ENCODE measurements around the gene C19orf47. TPM values are rescaled to one million over a fixed set of nuclear protein-coding genes. Genes with fewer than 3 reads are reported as not detected.
A peak's percentile ranks its signal among the peaks of the same experiment; 100 is the strongest.

Gene C19orf47
- total and polyA plus RNA-seq, 7 experiments from 2014 or later: 9.1 to 20.3 (median 13.6) TPM

DNA sequence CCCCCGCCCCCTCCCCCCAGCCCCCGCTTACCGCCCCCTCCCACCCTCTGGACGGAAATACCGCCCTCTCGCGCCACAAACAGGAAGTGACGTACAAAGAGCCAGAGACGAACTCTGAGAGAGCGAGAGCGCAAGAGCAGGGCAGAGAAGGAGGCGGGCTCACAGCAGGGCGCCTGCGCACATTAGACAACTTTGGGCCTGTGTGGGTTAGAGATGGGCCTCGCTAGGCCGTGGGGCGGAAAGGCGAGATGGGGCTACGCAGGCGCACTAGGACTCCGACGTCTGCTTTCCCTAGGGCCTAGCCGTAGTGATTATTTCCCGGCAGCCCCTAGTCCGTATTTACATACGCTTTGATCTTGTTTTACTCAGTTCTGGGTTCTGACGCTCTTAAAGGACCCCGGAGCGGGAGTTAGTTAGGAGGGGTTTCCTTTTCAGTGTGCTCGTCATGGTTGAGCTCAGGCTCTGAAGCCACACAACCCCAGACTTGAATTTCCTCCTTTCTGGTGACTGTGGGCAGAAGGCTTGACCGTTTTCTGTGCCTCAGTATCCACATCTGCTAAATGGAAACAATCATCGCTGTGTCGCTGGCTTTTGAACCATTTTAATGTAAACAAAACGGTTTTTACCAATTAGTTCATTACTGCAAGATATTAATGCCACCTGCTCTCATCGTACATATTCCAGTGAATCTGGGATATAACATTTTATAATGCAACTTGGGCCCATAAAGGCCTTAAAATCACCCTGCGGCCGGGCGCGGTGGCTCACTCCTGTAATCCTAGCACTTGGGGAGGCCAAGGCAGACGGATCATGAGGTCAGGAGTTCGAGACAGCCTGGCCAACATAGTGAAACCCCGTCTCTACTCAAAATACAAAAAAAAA, 62.6 kb downstream of the C19orf47 start:
- peak overlapping the region; percentile 97 for H3K27ac ChIP-seq (ENCODE audit: low read depth, low read length)
- peak overlapping the region; percentile 81 for H3K4me3 ChIP-seq (ENCODE audit: low read length)
- Mint-ChIP-seq H3K4me3 (peak overlapping the region; percentile 84 to 97 (median 92)), H3K27ac (peak overlapping the region; percentile 96 to 100 (median 99)), H3K9me3 (peaks cover 0 to 3% (median 0%) of the 10 kb centered on the region in 11 donors), H3K4me1 (peaks cover 24 to 59% (median 49%) of the 10 kb centered on the region in 7 donors), H3K27me3 (peaks cover 0 to 2% (median 0%) of the 10 kb centered on the region in 5 donors), H3K36me3 (peaks cover 0 to 1% (median 0%) of the 10 kb centered on the region in 5 donors)
- no peaks in the 10 kb centered on the region for H3K27me3 ChIP-seq (ENCODE audit: control insufficient read depth in 2 of 2, insufficient read depth in 2 of 2, low read length in 2 of 2)
- CTCF ChIA-PET: no interaction called here
- intact Hi-C loops (cut with micrococcal nuclease): loop anchor here (1.0 to 10.0 kb wide), 18 partner anchors 11 to 1433 kb away; partner anchors contain the start of genes C19orf47 (in 2 of the 2), MAP3K10 (in 2 of the 2), PLD3 (in 2 of the 2) and BLVRB (in 1 of the 2)
- peak; percentile 89 for ATAC-seq
- H3K9me3 ChIP-seq (ENCODE audit: control insufficient read depth in 2 of 3, low read length in 3 of 3): no peaks in the 10 kb centered on the region
- H3K36me3 ChIP-seq (ENCODE audit: control insufficient read depth in 2 of 3, insufficient read depth in 3 of 3, low read length in 3 of 3): peaks cover 0 to 9% (median 0%) of the 10 kb centered on the region in 3 experiments
- peak; percentile 84 to 100 (median 99) for DNase-seq
- POLR2A ChIA-PET: no interaction called here
- H3K4me1 ChIP-seq (ENCODE audit: control insufficient read depth in 2 of 2, insufficient read depth in 2 of 2, low read length in 2 of 2): peaks cover 13 to 38% of the 10 kb centered on the region in 2 donors

GRCh38 chr19:40284501-40285352, 63.5 kb downstream of the C19orf47 start, which contains the start of gene AKT2:
TSS of gene AKT2 (minus strand) at chr19:40285345. CDS start at chr19:40265267, 20,078 bp downstream.
- DNase-seq: peak; percentile 66 to 95 (median 80)
- Histone ChIP-seq H3K27ac (ENCODE audit: low read depth, low read length) (peak within 1 kb of the TSS; percentile 97), H3K27me3 (ENCODE audit: control insufficient read depth in 2 of 2, insufficient read depth in 2 of 2, low read length in 2 of 2) (no peaks in the 10 kb centered on the region), H3K4me3 (ENCODE audit: low read length) (peak within 1 kb of the TSS; percentile 84), H3K4me1 (ENCODE audit: control insufficient read depth in 2 of 2, insufficient read depth in 2 of 2, low read length in 2 of 2) (peaks cover 20 to 46% of the 10 kb centered on the region in 2 donors), H3K9me3 (ENCODE audit: control insufficient read depth in 2 of 3, low read length in 3 of 3) (no peaks in the 10 kb centered on the region), H3K36me3 (ENCODE audit: control insufficient read depth in 2 of 3, insufficient read depth in 3 of 3, low read length in 3 of 3) (peaks cover 0 to 9% (median 0%) of the 10 kb centered on the region in 3 experiments)
- peak; percentile 64 for ATAC-seq
- intact Hi-C loops (cut with micrococcal nuclease): loop anchor here (1.0 to 10.0 kb wide), 18 partner anchors 10 to 1432 kb away; partner anchors contain the start of genes C19orf47 (in 2 of the 2), MAP3K10 (in 2 of the 2), PLD3 (in 2 of the 2) and BLVRB (in 1 of the 2)
- H3K4me3 Mint-ChIP-seq: peak within 1 kb of the TSS; percentile 87 to 99 (median 94)
- H3K27ac Mint-ChIP-seq: peak within 1 kb of the TSS; percentile 96 to 100 (median 99)
- H3K9me3 Mint-ChIP-seq: peaks cover 0 to 3% (median 0%) of the 10 kb centered on the region in 11 donors
- H3K27me3 Mint-ChIP-seq: peaks cover 0 to 2% (median 0%) of the 10 kb centered on the region in 5 donors
- peaks cover 33 to 68% (median 58%) of the 10 kb centered on the region in 7 donors for H3K4me1 Mint-ChIP-seq
- CTCF ChIA-PET: no interaction called here
- H3K36me3 Mint-ChIP-seq: peaks cover 0 to 4% (median 0%) of the 10 kb centered on the region in 5 donors
- POLR2A ChIA-PET: interaction anchor here (0.7 kb wide), 1 partner anchor 64 kb away, joined by 5 read pairs; the partner anchor contains the start of genes C19orf47 and PLD3

GRCh38 chr19:40284251-40284500, 64.0 kb downstream of the C19orf47 start:
- Mint-ChIP-seq H3K27ac (peak overlapping the region; percentile 90 to 100 (median 98)), H3K36me3 (peaks cover 0 to 4% (median 0%) of the 10 kb centered on the region in 5 donors), H3K27me3 (peaks cover 0 to 2% (median 0%) of the 10 kb centered on the region in 5 donors), H3K9me3 (peaks cover 0 to 3% (median 0%) of the 10 kb centered on the region in 11 donors), H3K4me1 (peaks cover 34 to 71% (median 60%) of the 10 kb centered on the region in 7 donors), H3K4me3 (peak overlapping the region; percentile 87 to 99 (median 94))
- POLR2A ChIA-PET: no interaction called here
- Histone ChIP-seq H3K4me3 (ENCODE audit: low read length) (peak overlapping the region; percentile 84), H3K9me3 (ENCODE audit: control insufficient read depth in 2 of 3, low read length in 3 of 3) (no peaks in the 10 kb centered on the region), H3K27me3 (ENCODE audit: control insufficient read depth in 2 of 2, insufficient read depth in 2 of 2, low read length in 2 of 2) (no peaks in the 10 kb centered on the region), H3K4me1 (ENCODE audit: control insufficient read depth in 2 of 2, insufficient read depth in 2 of 2, low read length in 2 of 2) (peaks cover 21 to 51% of the 10 kb centered on the region in 2 donors), H3K27ac (ENCODE audit: low read depth, low read length) (peak overlapping the region; percentile 97), H3K36me3 (ENCODE audit: control insufficient read depth in 2 of 3, insufficient read depth in 3 of 3, low read length in 3 of 3) (peaks cover 0 to 9% (median 0%) of the 10 kb centered on the region in 3 experiments)
- ATAC-seq: no peak
- CTCF ChIA-PET: no interaction called here
- no peak for DNase-seq
- intact Hi-C loops (cut with micrococcal nuclease): loop anchor here (2.0 to 10.0 kb wide), 7 partner anchors 61 to 1159 kb away; partner anchors contain the start of genes COQ8B (in 1 of the 2), ITPKC (in 1 of the 2), MIA (in 1 of the 2) and PAK4 (in 1 of the 2)

DNA sequence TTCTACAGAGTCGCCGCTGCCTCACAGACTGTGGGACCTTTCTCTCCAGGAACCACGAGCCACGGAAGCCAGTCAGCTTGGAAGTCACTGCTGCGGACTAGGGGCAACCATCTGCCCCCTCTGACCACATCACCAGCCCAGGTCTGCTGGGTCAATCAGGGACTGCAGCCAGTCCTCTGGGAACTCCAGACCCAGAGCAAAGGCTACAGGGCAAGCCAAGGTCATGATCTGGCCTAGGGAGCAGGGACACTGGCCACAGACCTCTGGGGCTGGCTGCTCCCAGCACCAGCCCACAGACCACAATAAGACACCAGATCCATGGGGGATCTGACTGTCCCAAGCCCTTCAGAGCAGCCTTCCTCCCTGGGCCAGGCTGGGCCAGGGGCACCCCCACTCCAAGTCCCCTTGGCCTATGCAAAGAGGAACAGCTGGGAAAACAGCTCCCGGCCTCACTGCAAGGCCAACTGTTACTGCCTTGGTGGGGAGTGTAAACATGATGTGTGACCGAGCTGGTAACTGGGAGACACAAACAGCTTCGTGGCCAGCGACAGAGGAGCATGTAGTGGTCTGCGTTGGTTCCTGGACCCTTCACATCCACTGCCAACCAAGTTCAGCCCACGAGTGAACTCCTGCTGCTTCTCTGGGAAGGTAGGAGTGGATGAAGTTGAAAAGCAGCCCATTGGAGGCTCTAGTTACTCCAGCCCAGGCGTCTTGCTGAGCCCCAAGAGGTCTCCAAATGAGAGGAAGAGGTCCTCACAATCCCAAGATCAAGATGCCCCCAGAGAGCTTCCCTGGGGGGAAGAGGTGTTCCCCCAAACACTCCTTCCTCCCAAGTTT, 64.6 kb downstream of the C19orf47 start:
- H3K4me3 Mint-ChIP-seq: peak overlapping the region; percentile 87 to 99 (median 94)
- Histone ChIP-seq H3K4me1 (ENCODE audit: control insufficient read depth in 2 of 2, insufficient read depth in 2 of 2, low read length in 2 of 2) (peaks cover 21 to 54% of the 10 kb centered on the region in 2 donors), H3K27ac (ENCODE audit: low read depth, low read length) (peak overlapping the region; percentile 97), H3K4me3 (ENCODE audit: low read length) (peak overlapping the region; percentile 84), H3K27me3 (ENCODE audit: control insufficient read depth in 2 of 2, insufficient read depth in 2 of 2, low read length in 2 of 2) (no peaks in the 10 kb centered on the region), H3K9me3 (ENCODE audit: control insufficient read depth in 2 of 3, low read length in 3 of 3) (no peaks in the 10 kb centered on the region), H3K36me3 (ENCODE audit: control insufficient read depth in 2 of 3, insufficient read depth in 3 of 3, low read length in 3 of 3) (peaks cover 0 to 11% (median 0%) of the 10 kb centered on the region in 3 experiments)
- H3K27me3 Mint-ChIP-seq: peaks cover 0 to 2% (median 0%) of the 10 kb centered on the region in 5 donors
- peaks cover 0 to 3% (median 0%) of the 10 kb centered on the region in 11 donors for H3K9me3 Mint-ChIP-seq
- peaks cover 36 to 74% (median 62%) of the 10 kb centered on the region in 7 donors for H3K4me1 Mint-ChIP-seq
- DNase-seq: no peak
- intact Hi-C loops (cut with micrococcal nuclease): loop anchor here (2.0 to 10.0 kb wide), 7 partner anchors 61 to 1159 kb away; partner anchors contain the start of genes COQ8B (in 1 of the 2), ITPKC (in 1 of the 2), MIA (in 1 of the 2) and PAK4 (in 1 of the 2)
- H3K36me3 Mint-ChIP-seq: peaks cover 0 to 5% (median 0%) of the 10 kb centered on the region in 5 donors
- POLR2A ChIA-PET: no interaction called here
- peak overlapping the region; percentile 90 to 100 (median 98) for H3K27ac Mint-ChIP-seq
- CTCF ChIA-PET: no interaction called here
- no peak for ATAC-seq

- H3K36me3 Mint-ChIP-seq: peaks cover 0 to 7% (median 0%) of the 10 kb centered on the region in 5 donors
- peak overlapping the region; percentile 97 for H3K27ac ChIP-seq (ENCODE audit: low read depth, low read length)
Measured at GRCh38 chr19:40282920-40283319, 65.3 kb downstream of the C19orf47 start.

More at GRCh38 chr19:40282920-40283319, 65.3 kb downstream of the C19orf47 start:
- DNase-seq (no peak), ATAC-seq (no peak)
- Mint-ChIP-seq H3K4me3 (peak overlapping the region; percentile 87 to 99 (median 94)), H3K27ac (peak overlapping the region; percentile 46 to 99 (median 93)), H3K9me3 (peaks cover 0 to 3% (median 0%) of the 10 kb centered on the region in 11 donors), H3K4me1 (peaks cover 42 to 81% (median 69%) of the 10 kb centered on the region in 7 donors), H3K27me3 (peaks cover 0 to 2% (median 0%) of the 10 kb centered on the region in 5 donors)
- ChIA-PET CTCF (no interaction called here), POLR2A (no interaction called here)
- no peaks in the 10 kb centered on the region for H3K27me3 ChIP-seq (ENCODE audit: control insufficient read depth in 2 of 2, insufficient read depth in 2 of 2, low read length in 2 of 2)
- intact Hi-C loops (cut with micrococcal nuclease): loop anchor here (10.0 kb wide), 4 partner anchors 138 to 1158 kb away; partner anchors contain the start of genes COQ8B (in 1 of the 2), ITPKC (in 1 of the 2), MIA (in 1 of the 2) and PAK4 (in 1 of the 2)
- H3K36me3 ChIP-seq (ENCODE audit: control insufficient read depth in 2 of 3, insufficient read depth in 3 of 3, low read length in 3 of 3): peaks cover 0 to 18% (median 0%) of the 10 kb centered on the region in 3 experiments
- peaks cover 21 to 60% of the 10 kb centered on the region in 2 donors for H3K4me1 ChIP-seq (ENCODE audit: control insufficient read depth in 2 of 2, insufficient read depth in 2 of 2, low read length in 2 of 2)
- H3K9me3 ChIP-seq (ENCODE audit: control insufficient read depth in 2 of 3, low read length in 3 of 3): no peaks in the 10 kb centered on the region
- H3K4me3 ChIP-seq (ENCODE audit: low read length): no peak overlapping the region
